Left colon (tissue), 2 donors: ENCODE results near the gene C2CD2. TPM values are rescaled to one million over a fixed set of nuclear protein-coding genes. Genes with fewer than 3 reads are reported as not detected.

Experiments used
- ATAC-seq: fragments of 200-7000 bp; cut with Tn5 transposase; one replicate; pipeline ENCODE4 v1.9.1; 2020; ENCODE audit warnings: mild to moderate bottlenecking, moderate library complexity
- DNase-seq, 2 donors: peaks; one replicate each; pipeline ENCODE4 v3.0.0-alpha.2; 2020
- intact Hi-C, 2 donors: fragments of 100-400 bp; cut with DNase I in 1 of 2; cut with micrococcal nuclease in 1 of 2; formaldehyde crosslinking; loops; one replicate each; pipeline versions ENCODE4 v1.11.2 to v1.14.0; 2022; cut with DNase I, micrococcal nuclease
- total RNA-seq, 2 donors: library from RNA; stranded (reverse); fragmentation: NEBNext Ultra II Directional; extraction: Animal tissue kit (Norgen Biotek cat#: 25700); gene quantifications; one replicate each; pipeline ENCODE4 v1.2.1, GENCODE V29; 2021
- donor health status: DM: no; HTN: no; CAD: no.
- donor health status: DM: yes; HTN: yes; CAD: no.

The C2CD2 gene
- total RNA-seq, 2 donors from 2014 or later: 13.5 to 17.7 TPM

GRCh38 chr21:41923631-41924367 lies 30.0 kb downstream of the C2CD2 start:
- intact Hi-C loops: no loop called here
- no peak for ATAC-seq
- DNase-seq: no peak

- ATAC-seq: no peak
- intact Hi-C loops: no loop called here
Observed at GRCh38 chr21:41923186-41923585, 30.6 kb downstream of the C2CD2 start.

GRCh38 chr21:41921021-41921420 lies 32.8 kb downstream of the C2CD2 start:
- intact Hi-C loops: no loop called here
- DNase-seq (no peak), ATAC-seq (no peak)

More at GRCh38 chr21:41923186-41923585, 30.6 kb downstream of the C2CD2 start:
- DNase-seq: no peak

- DNase-seq (no peak), ATAC-seq (no peak)
- intact Hi-C loops: no loop called here
Observed at GRCh38 chr21:41920476-41920875, 33.3 kb downstream of the C2CD2 start.

GRCh38 chr21:41919666-41920398 lies 34.0 kb downstream of the C2CD2 start:
- no peak for DNase-seq
- ATAC-seq: no peak
- intact Hi-C loops: no loop called here

GRCh38 chr21:41918561-41919358 lies 35.1 kb downstream of the C2CD2 start:
- intact Hi-C loops: no loop called here
- ATAC-seq (no peak), DNase-seq (no peak)

- DNase-seq (no peak), ATAC-seq (no peak)
- intact Hi-C loops: no loop called here
Observed at GRCh38 chr21:41917531-41917930, 36.3 kb downstream of the C2CD2 start.

- ATAC-seq (no peak), DNase-seq (no peak)
- intact Hi-C loops: no loop called here
Observed at GRCh38 chr21:41916888-41917433, 36.9 kb downstream of the C2CD2 start.

- DNase-seq (no peak), ATAC-seq (no peak)
- intact Hi-C loops: no loop called here
Observed at GRCh38 chr21:41914965-41915364, 38.9 kb downstream of the C2CD2 start.

- DNase-seq (no peak), ATAC-seq (no peak)
- intact Hi-C loops: no loop called here
Observed at GRCh38 chr21:41914358-41914757, 39.5 kb downstream of the C2CD2 start.

GRCh38 chr21:41913230-41913629 lies 40.6 kb downstream of the C2CD2 start:
- DNase-seq: no peak

GRCh38 chr21:41908829-41909228 lies 45.0 kb downstream of the C2CD2 start:
- no peak for ATAC-seq
- intact Hi-C loops: no loop called here

More at GRCh38 chr21:41913230-41913629, 40.6 kb downstream of the C2CD2 start:
- no peak for ATAC-seq
- intact Hi-C loops: no loop called here

GRCh38 chr21:41907496-41908258 lies 46.1 kb downstream of the C2CD2 start:
- intact Hi-C loops: no loop called here
- no peak for DNase-seq
- ATAC-seq: no peak

More at GRCh38 chr21:41908829-41909228, 45.0 kb downstream of the C2CD2 start:
- no peak for DNase-seq

GRCh38 chr21:41906770-41907169 lies 47.0 kb downstream of the C2CD2 start:
- no peak for DNase-seq
- no peak for ATAC-seq
- intact Hi-C loops: no loop called here

GRCh38 chr21:41903559-41904351 lies 50.1 kb downstream of the C2CD2 start:
- no peak for ATAC-seq
- DNase-seq: no peak
- intact Hi-C loops: no loop called here

- intact Hi-C loops: no loop called here
- ATAC-seq: no peak
Observed at GRCh38 chr21:41902946-41903345, 50.9 kb downstream of the C2CD2 start.

GRCh38 chr21:41901782-41902181 lies 52.0 kb downstream of the C2CD2 start:
- DNase-seq: no peak
- intact Hi-C loops: no loop called here
- no peak for ATAC-seq

More at GRCh38 chr21:41902946-41903345, 50.9 kb downstream of the C2CD2 start:
- DNase-seq: no peak

GRCh38 chr21:41901099-41901498 lies 52.7 kb downstream of the C2CD2 start:
- DNase-seq: no peak
- intact Hi-C loops: no loop called here
- no peak for ATAC-seq
